Endodermal cell (in vitro differentiated cells): ENCODE results near the gene BACH2. TPM values are rescaled to one million over a fixed set of nuclear protein-coding genes. Genes with fewer than 3 reads are reported as not detected.

Experiments used
- DNase-seq: peaks from one replicate; pipeline ENCODE4 v3.0.0-alpha.2; 2017
- H3K27ac ChIP-seq: 2 replicates; pipeline ENCODE4 v1.5.1; 2013; ENCODE audit warnings: mild to moderate bottlenecking, low read depth, low read length, moderate library complexity
- H3K27me3 ChIP-seq: 2 replicates; pipeline ENCODE4 v1.6.1; 2013; ENCODE audit warnings: mild to moderate bottlenecking, low read length, moderate library complexity; ENCODE audit not compliant: insufficient read depth, control insufficient read depth, poor library complexity, severe bottlenecking
- H3K36me3 ChIP-seq: 2 replicates; pipeline ENCODE4 v1.7.0; 2013; ENCODE audit warnings: mild to moderate bottlenecking, low read length, moderate library complexity; ENCODE audit not compliant: control insufficient read depth, insufficient read depth
- H3K4me1 ChIP-seq: one replicate; pipeline ENCODE4 v1.7.0; 2013; ENCODE audit warnings: low read length; ENCODE audit not compliant: control insufficient read depth, insufficient read depth
- H3K4me3 ChIP-seq: 2 replicates; pipeline ENCODE4 v1.5.1; 2013; ENCODE audit warnings: mild to moderate bottlenecking, low read length, moderate library complexity
- H3K9ac ChIP-seq: 2 replicates; pipeline ENCODE4 v1.6.1; 2013; ENCODE audit warnings: mild to moderate bottlenecking, low read length, moderate library complexity; ENCODE audit not compliant: poor library complexity, severe bottlenecking; ENCODE audit errors: extremely low read depth
- H3K9me3 ChIP-seq: 2 replicates; pipeline ENCODE4 v1.6.1; 2013; ENCODE audit warnings: mild to moderate bottlenecking, low read length, moderate library complexity; ENCODE audit not compliant: control insufficient read depth
- H3K27ac Mint-ChIP-seq: 2 replicates; pipeline ENCODE4 v1.8.0; 2020; ENCODE audit warnings: mixed read lengths
- H3K27me3 Mint-ChIP-seq: 2 replicates; pipeline ENCODE4 v1.8.0; 2021; ENCODE audit warnings: mild to moderate bottlenecking, mixed read lengths; ENCODE audit not compliant: insufficient read depth
- H3K36me3 Mint-ChIP-seq: 2 replicates; pipeline ENCODE4 v1.8.0; 2020; ENCODE audit warnings: low read depth, mixed read lengths
- H3K4me1 Mint-ChIP-seq: 2 replicates; pipeline ENCODE4 v1.8.0; 2020; ENCODE audit warnings: mixed read lengths
- H3K4me3 Mint-ChIP-seq: 2 replicates; pipeline ENCODE4 v1.8.0; 2020; ENCODE audit warnings: mild to moderate bottlenecking, moderate library complexity, mixed read lengths
- H3K9me3 Mint-ChIP-seq: 2 replicates; pipeline ENCODE4 v1.8.0; 2020; ENCODE audit warnings: mild to moderate bottlenecking, mixed read lengths
- CTCF ChIP-seq: fragments of 200-600 bp; sonication (generic); conservative IDR thresholded peaks from 2 replicates; pipeline ENCODE4 v1.5.0; 2021; ENCODE audit warnings: antibody characterized with exemption, mild to moderate bottlenecking
- WGBS, 2 experiments: methylation state at CpG; one replicate each; pipeline versions ENCODE4 v1.1.5 to v1.1.7; 2013; ENCODE audit warnings: missing lambda C conversion rate in 2 of 2, mixed read lengths in 1 of 2; ENCODE audit not compliant: insufficient coverage in 1 of 2, insufficient read length in 1 of 2; 5-methylcytosine and 5-hydroxymethylcytosine counted together
- total RNA-seq, 2 donors: library from RNA; stranded (reverse); fragmentation: NEBNext Ultra II Directional in 1 of 2; extraction: Animal tissue kit (Norgen Biotek cat#: 25700) in 1 of 2; gene quantifications; 2 replicates in 1 of 2; 3 replicates in 1 of 2; pipeline ENCODE4 v1.2.1, GENCODE V29; 2021

Gene BACH2
- total RNA-seq, 2 donors from 2014 or later = 11.0 to 22.3 TPM

GRCh38 chr6:89924231-89924630, 372.4 kb downstream of the BACH2 start:
- Mint-ChIP-seq H3K4me1 (peaks cover 11% of the 10 kb centered on the region), H3K27me3 (no peaks in the 10 kb centered on the region), H3K36me3 (no peaks in the 10 kb centered on the region), H3K27ac (no peak overlapping the region), H3K4me3 (no peak overlapping the region), H3K9me3 (no peaks in the 10 kb centered on the region)
- no peak overlapping the region for H3K9ac ChIP-seq
- no peaks in the 10 kb centered on the region for H3K36me3 ChIP-seq
- no peak overlapping the region for H3K4me3 ChIP-seq
- no peak overlapping the region for H3K27ac ChIP-seq
- H3K27me3 ChIP-seq = no peaks in the 10 kb centered on the region
- WGBS, 2 experiments = 68 to 76% methylated on average over 4 to 5 of the region's 5 CpGs
- no peaks in the 10 kb centered on the region for H3K9me3 ChIP-seq
- TF ChIP-seq CTCF = no peak
- no peaks in the 10 kb centered on the region for H3K4me1 ChIP-seq
- no peak for DNase-seq

GRCh38 chr6:89921691-89922090, 375.0 kb downstream of the BACH2 start:
- H3K9me3 Mint-ChIP-seq = peaks cover 5% of the 10 kb centered on the region
- Histone ChIP-seq H3K9ac (no peak overlapping the region), H3K36me3 (no peaks in the 10 kb centered on the region), H3K4me3 (no peak overlapping the region), H3K9me3 (no peaks in the 10 kb centered on the region), H3K27ac (no peak overlapping the region), H3K4me1 (no peaks in the 10 kb centered on the region), H3K27me3 (no peaks in the 10 kb centered on the region)
- H3K27ac Mint-ChIP-seq = no peak overlapping the region
- H3K36me3 Mint-ChIP-seq = no peaks in the 10 kb centered on the region
- no peak overlapping the region for H3K4me3 Mint-ChIP-seq
- WGBS, 2 experiments = 79 to 91% methylated on average over 7 to 10 of the region's 10 CpGs
- H3K27me3 Mint-ChIP-seq = no peaks in the 10 kb centered on the region
- no peak for DNase-seq
- H3K4me1 Mint-ChIP-seq = no peaks in the 10 kb centered on the region
- TF ChIP-seq CTCF = no peak

- no peak overlapping the region for H3K27ac ChIP-seq
- DNase-seq = no peak
- no peaks in the 10 kb centered on the region for H3K4me1 ChIP-seq
- no peaks in the 10 kb centered on the region for H3K36me3 ChIP-seq
- H3K9ac ChIP-seq = no peak overlapping the region
- H3K27me3 Mint-ChIP-seq = no peaks in the 10 kb centered on the region
- H3K27me3 ChIP-seq = no peaks in the 10 kb centered on the region
- peaks cover 8% of the 10 kb centered on the region for H3K9me3 Mint-ChIP-seq
- H3K9me3 ChIP-seq = peaks cover 4% of the 10 kb centered on the region
- H3K4me3 Mint-ChIP-seq = no peak overlapping the region
- no peaks in the 10 kb centered on the region for H3K36me3 Mint-ChIP-seq
- no peak for TF ChIP-seq CTCF
- no peak overlapping the region for H3K27ac Mint-ChIP-seq
- WGBS, 2 experiments = 75 to 94% methylated on average over 2 to 6 of the region's 6 CpGs
- H3K4me3 ChIP-seq = no peak overlapping the region
- H3K4me1 Mint-ChIP-seq = no peaks in the 10 kb centered on the region
These were observed 375.4 kb downstream of the BACH2 start for GRCh38 chr6:89921197-89921596.
